Activated T-cell treated with anti-CD3 and anti-CD28 coated beads for 4 hours (primary cell): ENCODE measurements around the gene PHF11.
"Not testable (repeated sequence)": the region's sequence is repeated elsewhere in the genome, so short reads cannot be mapped to it uniquely, and the experiment has no call there.

Experiments
- DNase-seq: peaks from one replicate; pipeline ENCODE4 v3.0.0-alpha.2; 2020

The PHF11 gene

DNA sequence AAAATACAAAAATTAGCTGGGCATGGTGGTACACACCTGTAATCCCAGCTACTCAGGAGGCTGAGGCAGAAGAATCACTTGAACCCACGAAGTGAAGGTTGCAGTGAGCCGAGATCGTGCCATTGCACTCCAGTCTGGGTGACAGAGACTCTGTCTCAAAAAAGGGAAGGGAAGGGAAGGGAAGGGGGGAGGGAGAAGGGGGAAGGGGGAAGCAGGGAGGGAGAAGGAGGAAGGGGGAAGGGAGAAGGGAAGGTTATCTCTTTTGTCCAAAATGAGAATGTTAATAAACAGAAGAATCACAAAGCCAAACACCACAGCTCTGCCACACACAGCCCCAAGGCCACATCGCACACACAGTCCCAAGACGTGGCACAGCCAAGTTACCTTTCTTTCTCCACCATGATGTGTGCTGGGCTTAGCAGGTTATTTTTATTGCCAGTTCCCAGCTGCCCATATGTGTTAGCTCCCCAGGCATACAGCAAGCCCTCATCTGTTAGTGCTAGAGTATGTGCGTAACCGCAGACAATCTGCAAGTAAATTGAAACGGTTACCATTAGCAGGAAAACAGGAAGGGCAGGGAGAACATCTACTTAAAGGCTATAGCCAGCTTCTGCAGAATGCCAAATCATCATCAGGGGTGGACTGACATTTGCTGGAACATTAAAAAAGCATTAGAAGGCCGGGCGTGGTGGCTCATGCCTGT lies 55.3 kb downstream of the PHF11 start:
- DNase-seq = no peak

DNA sequence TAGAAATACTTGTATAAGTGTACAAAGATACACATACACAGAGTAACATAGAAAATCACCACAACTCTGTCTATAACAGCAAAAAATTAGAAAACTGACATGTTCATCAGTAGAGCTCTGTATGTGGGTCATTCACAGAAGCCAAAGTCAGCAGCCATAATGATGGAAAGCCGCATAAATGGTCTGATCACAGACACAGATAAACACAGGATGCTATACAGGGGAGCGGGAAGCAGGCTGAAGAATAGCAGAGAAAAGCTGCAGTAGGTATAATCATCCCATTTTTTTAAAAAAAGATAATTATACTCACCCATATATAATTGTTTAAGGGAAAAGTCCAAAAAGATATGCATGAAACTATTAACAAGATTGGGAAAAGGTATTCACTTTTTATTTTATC lies 58.1 kb downstream of the PHF11 start:
- DNase-seq = no peak

DNA sequence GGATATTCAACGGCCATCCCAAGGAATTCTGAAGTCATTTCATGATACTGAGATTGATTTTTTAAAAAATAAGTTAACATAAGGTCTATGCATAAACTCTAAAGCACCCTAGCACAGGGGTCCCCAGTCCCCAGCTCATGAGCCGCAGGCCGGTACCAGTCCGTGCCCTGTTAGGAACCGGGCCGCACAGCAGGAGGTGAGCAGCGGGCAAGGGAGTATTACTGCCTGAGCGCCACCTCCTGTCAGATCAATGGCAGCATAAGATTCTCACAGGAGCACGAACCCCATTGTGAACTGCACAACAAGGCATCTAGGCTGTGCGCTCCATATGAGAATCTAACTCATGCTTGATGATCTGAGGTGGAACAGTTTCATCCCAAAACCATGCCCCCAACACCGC lies 58.6 kb downstream of the PHF11 start:
- no peak for DNase-seq

DNA sequence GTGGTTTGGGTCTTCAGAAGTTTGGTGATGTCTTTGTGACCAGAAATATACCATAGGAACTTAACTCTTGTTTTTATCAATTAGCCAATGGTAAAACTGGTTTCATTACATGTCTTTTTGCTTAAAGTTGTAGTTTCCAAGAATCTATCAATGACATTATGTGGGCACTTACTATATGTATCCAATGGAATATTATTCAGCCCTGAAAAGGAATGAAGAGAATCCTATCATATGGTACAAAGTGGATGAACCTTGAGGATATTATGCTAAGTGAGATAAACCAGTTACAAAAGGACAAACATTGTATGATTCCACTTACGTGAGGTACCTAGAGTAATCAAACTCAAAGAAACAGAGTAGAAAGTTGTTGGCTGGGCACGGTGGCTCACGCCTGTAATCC lies 63.3 kb downstream of the PHF11 start:
- DNase-seq = no peak

DNA sequence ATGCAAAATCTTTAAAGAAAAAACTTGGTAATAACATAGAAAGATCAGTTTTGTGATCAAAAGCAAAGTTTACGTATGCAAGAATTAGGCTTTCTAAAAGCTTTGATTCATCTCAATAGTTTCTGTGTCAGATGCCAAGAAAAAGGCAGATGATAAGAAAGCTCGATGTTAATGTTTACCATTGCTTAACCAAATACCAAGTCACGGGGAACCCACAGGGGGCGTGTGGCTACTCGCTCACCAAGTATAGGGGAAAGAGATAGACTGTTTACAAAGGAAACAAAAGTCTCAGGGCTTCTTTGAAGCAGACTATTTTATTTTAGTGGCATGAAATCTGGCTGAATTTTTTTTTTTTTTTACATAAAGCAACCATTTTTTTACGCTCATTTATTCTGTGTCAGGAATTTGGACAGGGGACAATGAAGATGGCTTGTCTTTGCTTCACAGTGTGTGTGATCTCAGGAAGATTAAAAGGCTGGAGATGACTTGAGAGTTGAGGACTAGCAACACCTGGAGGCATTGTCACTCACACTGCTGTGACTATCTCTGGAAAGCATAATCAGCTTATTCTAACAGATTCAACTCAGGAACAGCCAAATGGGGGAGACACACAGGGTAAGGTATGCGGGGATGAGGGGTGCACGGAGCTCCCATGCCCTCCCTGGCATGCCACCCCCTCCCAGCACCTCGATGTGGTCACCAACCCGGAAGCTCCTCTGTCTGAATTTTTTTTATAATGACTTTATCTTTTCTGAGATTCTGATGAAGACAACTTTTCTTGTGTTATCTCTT lies 64.7 kb downstream of the PHF11 start:
- DNase-seq = no peak

DNA sequence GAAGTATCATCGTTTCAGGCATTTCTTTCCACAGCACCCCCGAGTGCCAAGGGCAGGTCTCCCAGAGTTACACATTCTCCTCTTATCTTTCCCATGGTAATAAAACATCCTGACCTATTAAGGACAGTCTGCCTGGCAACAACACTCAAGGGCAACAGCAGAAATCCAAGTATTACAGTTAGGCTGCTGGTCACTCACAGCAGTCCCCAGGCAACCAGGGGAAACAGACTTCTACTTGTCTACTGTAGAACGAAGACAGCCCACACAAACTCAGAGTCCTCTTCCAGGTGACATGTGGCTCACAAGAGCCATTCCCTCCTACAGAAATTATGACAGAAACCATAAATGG lies 65.3 kb downstream of the PHF11 start:
- no peak for DNase-seq

DNA sequence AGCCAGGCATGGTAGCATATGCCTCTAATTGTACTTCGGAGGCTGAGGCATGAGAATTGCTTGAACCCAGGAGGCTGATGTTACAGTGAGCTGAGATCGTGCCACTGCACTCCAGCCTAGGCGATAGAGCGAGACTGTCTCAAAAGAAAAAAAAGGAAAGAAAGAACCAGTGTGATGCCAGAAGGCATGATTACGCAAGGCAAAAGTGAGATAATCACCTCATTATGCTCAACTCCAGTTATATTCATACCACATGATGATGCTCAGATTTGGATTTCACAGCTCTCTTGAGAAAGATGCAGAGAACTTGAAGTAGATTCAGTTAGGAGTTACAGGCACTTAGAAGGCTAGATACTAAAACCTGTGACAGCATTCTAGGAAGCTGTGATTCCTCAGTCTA lies 67.8 kb downstream of the PHF11 start:
- no peak for DNase-seq

DNA sequence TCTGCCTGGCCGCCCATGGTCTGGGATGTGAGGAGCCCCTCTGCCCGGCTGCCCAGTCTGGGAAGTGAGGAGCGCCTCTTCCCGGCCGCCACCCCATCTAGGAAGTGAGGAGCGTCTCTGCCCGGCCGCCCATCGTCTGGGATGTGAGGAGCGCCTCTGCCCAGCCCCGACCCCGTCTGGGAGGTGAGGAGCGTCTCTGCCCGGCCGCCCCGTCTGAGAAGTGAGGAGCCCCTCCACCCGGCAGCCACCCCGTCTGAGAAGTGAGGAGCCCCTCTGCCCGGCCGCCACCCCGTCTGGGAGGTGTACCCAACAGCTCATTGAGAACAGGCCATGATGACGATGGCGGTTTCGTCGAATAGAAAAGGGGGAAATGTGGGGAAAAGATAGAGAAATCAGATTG lies 69.7 kb downstream of the PHF11 start:
- DNase-seq = not testable (repeated sequence)

DNA sequence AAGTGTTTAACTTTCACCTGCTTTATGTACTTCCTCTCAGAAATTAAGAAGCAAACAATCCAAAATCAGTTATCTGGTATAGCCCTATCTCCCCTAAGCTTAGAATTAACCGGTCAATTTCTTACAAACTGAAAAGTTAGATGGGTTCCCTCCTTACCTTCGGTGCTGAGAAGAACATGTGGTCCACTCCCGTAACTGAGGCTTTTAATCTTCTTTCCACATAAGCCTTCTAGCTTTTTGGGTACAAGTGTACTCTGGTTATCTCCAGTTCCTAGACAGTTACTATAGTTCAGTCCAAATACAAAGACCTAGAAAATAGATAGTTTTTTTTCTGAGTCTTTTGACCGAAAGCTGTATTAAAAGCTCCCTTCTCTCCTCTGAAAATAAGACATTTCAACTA lies 70.7 kb downstream of the PHF11 start:
- DNase-seq = no peak

DNA sequence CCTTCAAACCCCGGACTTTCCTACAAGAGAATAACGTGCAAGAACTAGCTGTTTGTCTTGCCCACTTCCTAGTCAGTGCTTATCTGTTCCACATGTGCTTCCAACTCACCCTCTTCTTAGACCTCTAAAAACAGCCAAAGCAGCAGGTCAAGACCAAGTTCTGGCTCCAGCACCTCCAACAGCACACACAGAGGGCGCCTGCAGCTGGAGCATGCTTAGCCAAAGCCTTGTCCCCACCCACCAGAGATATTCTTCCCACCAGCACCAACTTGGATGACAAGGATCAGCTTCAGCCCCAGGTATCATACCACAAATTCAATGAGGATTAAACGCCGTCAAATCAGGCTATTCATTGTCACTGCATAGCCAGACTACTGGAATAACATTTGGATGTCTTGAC lies 71.7 kb downstream of the PHF11 start:
- DNase-seq = no peak

DNA sequence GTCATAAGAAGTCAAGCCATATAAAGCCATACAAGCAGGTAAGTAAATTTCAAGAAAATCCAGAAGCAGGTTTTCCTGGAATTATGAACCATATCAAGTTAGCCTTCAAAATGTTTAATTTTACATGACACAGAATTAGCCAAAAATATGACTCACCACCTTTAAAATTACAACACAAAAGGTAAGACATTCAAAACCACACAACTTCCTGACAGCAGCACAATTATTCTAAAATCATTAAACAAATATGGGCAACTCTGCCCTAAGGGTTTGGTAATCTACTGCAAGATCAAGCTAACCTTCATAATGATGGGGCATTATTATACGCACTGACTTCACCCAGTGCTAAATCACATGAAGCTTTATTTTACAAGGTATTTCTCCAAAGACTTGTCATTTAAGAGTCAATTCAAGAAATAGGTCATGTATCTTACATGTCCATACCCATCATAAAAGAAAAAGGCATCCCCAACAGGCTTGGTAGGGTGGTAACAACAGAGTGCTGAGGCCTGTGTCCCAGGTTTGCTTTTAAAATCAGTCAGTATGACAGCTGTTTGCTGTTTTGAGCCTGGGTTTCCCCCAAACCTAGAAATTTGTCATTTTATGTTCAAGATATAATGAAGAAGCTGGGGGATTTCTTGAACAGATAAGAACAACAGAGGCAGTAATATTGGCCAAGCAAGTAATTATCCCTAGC lies 74.4 kb downstream of the PHF11 start:
- DNase-seq = no peak

DNA sequence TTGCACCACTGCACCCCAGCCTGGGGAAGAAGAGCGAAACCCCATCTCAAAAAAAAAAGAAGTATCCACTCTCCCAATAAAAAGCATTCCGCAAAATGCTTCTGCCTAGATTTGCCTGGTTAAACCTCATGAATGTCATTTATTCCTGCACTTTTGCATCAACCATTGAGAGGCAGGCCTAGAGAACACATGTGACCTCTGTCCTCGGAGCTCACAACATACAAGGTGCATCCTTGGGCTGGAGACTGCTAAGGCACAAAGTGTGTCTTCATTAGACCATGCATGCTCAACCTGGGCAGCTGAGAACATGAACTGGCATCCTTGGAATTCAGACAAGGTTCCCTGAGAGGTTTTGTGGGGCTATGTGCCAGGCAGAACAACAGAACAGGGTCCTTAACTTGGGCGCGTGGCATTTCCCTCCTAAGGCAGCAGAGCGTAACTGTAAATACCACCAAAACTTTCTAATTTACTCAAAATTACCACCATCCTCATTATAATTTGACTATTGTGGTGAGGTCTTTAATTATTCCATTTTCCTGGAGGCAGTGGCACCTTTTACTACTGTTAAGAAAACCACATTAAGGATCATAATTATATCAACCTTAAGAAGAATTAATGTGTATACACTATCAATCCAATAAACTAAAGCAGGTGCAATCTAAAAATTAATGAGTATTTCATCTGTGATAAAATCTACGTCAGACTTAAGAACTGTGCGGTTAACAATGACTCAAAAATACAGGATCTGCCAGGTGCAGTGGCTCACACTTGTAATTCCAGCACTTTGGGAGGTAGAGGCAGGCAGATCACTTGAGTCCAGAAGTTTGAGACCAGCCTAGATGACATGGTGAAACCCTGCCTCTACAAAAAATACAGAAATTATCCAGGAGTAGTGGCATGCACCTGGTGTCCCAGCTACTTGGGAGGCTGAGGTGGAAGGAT lies 75.8 kb downstream of the PHF11 start:
- no peak for DNase-seq
